Measurements from ENCODE around the gene SSR3.
"Not testable (repeated sequence)": the region's sequence is repeated elsewhere in the genome, so short reads cannot be mapped to it uniquely, and the experiment has no call there.

SSR3 gene

GRCh38 chr3:156554842-156555687, at the start of gene SSR3:
Gene SSR3 (minus strand): TSS chr3:156555117. CDS start chr3:156555089, 28 bp downstream.
- DNase-seq: peak; percentile 100

- no peak for DNase-seq
Measured at GRCh38 chr3:156604064-156604641, 49.2 kb upstream of the SSR3 start.

GRCh38 chr3:156603379-156604017, 48.6 kb upstream of the SSR3 start:
- no peak for DNase-seq

- DNase-seq: no peak
Measured at GRCh38 chr3:156602424-156602823, 47.5 kb upstream of the SSR3 start.

DNA sequence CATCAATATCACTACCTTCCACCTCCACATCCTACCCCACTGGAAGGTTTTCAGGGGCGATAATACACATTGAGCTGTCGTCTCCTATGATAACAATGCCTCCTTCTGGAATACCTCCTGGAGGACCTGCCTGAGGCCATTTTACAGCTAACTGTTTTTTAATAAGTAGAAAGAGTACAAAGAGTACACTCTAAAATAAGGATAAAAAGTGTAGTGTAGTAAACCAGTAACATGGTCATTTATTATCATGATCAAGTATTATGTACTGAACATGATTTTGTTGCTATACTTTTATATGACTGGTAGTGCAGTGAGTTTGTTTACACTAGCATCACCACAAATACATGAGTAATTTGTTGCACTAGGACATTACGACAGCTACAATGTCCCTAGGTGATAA, 46.6 kb upstream of the SSR3 start:
- DNase-seq: no peak

DNA sequence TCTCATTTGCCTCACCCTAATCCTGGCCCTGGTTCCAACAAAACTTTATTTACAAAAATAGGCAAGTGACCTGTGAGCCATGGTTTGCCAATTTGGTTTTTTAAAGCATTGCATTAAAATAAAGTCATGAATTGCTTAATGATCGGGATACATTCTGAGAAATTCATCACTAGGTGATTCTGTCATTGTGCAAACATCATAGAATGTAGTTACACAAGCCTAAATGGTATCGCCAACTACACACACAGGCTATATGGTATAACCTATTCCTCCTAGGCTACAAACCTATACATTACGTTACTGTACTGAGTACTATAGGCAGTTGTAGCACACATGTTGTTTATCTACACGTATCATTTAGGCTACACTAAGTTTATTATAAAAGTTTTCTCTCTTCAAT, 45.9 kb upstream of the SSR3 start:
- no peak for DNase-seq

DNA sequence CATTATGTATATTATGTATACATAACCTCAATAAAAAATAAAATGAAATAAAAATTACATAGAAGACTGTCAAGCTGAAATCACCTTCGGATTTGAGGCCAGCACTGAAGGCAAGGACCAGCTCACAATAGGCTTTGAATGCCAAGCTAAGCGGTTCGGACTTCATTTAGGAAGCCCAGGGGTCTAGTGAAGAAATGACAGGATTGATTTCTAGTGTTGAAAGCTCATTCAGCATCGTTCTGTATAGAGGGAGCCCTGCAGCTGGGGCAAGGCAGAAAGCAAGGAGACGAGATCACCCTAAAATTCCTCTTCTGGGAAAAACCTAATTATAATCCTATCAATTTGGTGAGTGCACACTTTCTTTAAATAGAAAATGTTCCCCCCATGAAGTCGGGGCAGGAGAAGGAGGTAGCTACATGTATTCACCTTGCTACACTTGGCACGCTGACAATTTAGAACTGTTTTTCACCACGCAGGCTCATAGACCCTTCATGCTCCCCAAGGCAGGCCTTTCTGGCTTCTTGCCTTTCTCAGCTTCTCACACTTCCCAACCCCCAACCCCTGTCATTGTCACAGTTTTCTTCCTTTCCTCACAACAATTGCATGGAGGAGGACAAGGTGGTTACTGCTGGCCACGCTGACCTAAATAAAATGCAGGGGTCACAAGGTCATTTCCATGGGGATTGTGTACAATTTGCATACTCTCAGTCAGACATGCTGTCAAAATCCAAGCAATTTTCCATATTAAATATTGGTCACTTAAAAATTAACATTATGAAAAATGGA, 44.4 kb upstream of the SSR3 start:
- no peak for DNase-seq

DNA sequence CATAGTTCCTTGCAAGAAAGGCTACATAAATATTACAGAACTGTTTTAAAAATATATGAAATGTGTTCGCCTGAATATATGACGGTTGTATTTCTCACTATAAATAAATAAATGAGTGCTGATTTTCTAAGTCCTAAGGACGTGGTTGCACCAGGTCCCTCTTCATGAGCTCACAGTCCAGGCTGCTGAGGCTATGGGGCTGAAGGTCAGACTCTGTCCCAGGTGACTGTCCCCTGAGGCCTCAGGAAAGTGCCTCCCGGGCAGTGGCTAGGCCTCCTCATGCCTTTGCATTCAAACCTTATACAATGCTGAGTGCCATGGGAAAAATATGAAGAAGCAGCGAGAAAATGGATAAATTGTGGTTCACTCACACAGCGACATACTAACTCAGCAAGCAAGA, 43.5 kb upstream of the SSR3 start:
- no peak for DNase-seq

DNA sequence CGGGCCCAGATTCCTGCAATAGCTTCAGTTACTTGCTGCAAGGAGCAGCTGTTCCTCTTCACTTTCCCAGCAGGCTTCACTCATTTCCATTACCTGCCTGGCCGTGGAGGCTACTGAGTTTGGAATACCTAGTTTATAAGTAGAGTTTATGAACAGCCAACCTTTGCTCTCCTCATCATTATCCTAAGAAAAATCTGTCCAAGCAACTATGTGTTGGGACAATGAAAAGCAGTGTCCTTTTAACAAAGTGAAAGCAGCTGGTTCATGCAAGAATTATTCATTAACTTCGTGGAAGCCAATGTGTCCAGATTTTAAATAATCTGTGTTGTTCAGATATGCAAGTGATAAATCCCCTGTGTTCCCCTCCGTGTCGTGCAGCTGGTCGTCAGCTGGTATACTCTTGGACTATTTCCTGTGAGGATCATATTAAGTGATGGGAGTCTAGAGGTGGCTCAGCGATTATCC, 39.3 kb upstream of the SSR3 start:
- no peak for DNase-seq

DNA sequence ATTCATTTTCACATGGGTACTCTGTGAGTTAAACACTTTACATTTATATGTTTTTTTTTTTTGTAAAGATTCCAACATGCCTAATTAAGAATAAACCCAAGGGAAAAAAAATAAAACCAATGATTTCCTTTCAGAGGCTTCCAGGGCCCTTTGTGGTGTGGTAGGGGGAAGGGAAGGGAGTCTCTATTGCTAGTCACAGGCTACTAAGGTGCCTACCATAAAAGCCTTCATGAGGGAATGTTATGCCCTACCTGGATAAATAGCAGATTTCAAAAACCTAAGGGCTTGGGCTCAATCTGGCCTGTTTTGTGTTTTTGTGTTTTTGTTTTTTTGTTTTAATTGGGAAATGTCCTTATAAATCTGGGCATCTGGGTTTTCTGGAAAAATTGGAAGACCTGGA, 38.9 kb upstream of the SSR3 start:
- no peak for DNase-seq

DNA sequence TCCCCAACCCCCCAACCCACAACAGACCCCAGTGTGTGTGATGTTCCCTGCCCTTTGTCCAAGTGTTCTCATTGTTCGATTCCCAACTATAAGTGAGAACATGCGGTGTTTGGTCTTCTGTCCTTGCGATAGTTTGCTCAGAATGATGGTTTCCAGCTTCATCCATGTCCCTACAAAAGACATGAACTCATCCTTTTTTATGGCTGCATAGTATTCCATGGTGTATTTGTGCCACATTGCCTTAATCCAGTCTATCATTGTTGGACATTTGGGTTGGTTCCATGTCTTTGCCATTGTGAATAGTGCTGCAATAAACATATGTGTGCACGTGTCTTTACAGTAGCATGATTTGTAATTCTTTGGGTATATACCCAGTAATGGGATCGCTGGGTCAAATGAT, 34.9 kb upstream of the SSR3 start:
- not testable (repeated sequence) for DNase-seq

- DNase-seq: no peak
Measured at GRCh38 chr3:156587760-156588069, 32.8 kb upstream of the SSR3 start.

DNA sequence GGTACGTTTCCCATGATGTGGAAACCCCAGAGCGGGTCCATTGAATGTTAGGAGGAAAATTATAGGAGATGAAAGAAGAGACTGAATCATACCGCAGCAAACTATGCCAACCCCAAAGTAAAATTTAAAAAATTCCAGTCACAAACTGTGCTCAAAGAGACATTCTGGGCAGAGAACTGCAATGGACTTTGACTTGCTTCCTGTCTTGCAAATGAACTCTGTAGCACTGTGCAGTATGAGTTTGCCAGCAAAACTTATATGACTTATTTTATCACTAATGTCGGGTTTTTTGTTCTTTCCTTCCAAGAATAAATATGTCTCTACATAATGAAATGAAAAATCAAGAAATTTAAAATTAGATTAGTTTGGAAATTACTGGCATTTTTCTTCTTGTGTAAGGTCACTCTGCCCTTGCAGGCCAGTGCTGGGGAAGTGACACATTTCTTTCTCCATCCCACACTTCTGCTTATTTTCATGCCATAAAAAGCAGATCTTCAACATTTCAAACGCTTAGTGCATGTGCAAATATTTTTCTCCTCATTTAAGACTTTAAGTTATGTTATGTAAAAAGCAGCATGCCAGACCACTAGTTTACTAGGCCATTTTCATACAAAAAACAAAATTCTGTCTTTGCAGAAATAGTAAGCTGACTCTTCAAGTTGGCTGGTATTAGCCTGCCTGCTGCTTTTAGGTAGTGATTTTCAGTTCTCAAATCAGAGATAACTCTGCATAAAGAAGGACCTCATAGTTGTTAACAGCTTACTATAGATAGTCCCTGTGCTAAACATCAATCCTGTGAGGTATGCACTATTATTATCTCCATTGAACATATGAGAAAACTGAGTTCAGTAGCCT, 32.2 kb upstream of the SSR3 start:
- peak; percentile 80 for DNase-seq

DNA sequence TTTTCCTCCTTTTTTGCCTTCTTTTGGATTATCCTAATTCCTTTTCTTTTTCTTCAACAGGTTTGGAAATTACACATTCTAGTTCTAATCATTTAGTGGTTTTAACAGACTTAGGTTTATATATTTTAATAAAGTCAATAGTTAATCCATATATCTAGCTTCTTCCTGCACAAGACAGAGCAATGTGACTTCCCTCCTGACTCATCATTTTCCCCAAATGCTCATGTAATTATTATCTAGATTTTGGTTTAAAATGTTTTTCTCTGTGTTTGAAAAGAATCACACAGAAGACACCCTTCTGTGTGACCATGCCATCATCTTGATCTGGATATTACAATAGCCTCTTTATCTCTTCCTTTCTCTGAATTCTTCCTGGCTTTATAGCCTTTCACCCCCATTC, 28.6 kb upstream of the SSR3 start:
- no peak for DNase-seq

GRCh38 chr3:156582532-156583183, 27.7 kb upstream of the SSR3 start:
- DNase-seq: peak; percentile 71

DNA sequence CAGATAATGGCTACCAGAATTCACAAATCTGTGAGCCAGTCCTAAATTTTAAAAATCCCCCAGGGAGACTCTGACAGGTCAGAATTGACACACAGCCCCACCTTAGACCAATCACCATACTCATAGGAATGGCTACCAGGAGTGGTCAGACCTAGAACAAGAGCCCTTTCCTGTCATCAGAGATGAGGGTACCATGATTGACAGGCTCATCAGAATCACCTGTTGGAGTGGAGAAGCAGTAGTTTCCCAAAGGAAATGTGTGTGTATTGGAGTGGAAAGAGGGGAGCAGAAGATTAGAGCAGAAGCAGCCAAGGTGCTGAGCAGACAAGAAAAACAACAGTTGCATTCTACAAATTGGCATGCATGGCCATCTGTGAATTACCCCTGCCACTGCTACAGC, 27.0 kb upstream of the SSR3 start:
- no peak for DNase-seq

GRCh38 chr3:156581033-156581432, 26.1 kb upstream of the SSR3 start:
- DNase-seq: peak; percentile 43

DNA sequence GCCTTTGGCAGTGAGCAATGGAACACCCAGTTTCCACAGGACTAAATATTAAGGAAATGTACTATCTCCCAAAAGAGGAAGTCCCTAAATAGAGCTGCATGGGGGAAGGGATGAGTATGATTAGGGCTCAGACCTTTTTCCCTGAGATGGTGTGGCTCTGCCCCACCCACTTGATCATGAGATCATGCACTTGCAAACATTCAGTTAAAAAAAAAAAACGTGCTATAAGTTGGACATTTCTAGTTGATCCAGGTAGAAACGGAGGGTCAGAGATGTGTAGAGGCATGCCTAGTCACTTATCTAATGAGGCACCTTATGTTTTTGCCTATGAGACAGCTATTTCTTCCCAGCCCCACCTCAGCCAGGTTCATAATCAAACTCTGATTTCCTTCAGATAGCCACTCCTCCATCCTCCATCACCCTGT, 24.5 kb upstream of the SSR3 start:
- DNase-seq: peak; percentile 87

- peak; percentile 70 for DNase-seq
Measured at GRCh38 chr3:156577736-156578135, 22.8 kb upstream of the SSR3 start.

- DNase-seq: peak; percentile 49
Measured at GRCh38 chr3:156576651-156577348, 21.9 kb upstream of the SSR3 start.

- DNase-seq: no peak
Measured at GRCh38 chr3:156576051-156576450, 21.1 kb upstream of the SSR3 start.
